DMS114 treated with DMSO at 0.1 percent for 48 hours (cell line): Measurements from ENCODE around the gene DCTN1.

Experiments used
- DNase-seq: peaks from one replicate; lab custom pipeline; 2025; ENCODE audit not compliant: unreplicated experiment; lab: John Stamatoyannopoulos, UW

DCTN1 gene

GRCh38 chr2:74327627-74328026, 52.5 kb downstream of the DCTN1 start:
- no peak for DNase-seq

DNA sequence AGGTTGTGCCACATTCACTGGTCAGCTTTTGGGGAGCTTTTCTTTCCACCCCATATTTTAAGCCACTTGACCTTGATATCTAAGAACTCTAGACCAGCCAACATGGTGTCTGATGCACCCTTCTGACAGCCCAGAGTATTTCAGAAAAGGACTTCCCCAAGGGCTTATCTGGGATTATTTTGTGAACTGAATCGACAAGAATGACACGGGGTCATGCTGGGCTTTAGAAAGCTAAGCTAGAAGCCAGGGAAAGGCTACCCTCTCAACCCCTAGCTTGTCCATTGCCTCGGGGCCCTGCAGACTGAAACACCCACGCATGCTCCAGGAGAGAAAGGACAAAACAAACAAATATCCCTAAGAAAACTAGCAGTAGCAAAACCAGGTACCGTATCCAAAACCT, 52.9 kb downstream of the DCTN1 start:
- no peak for DNase-seq

GRCh38 chr2:74325815-74326214, 54.3 kb downstream of the DCTN1 start:
- DNase-seq, result no peak

GRCh38 chr2:74321737-74322136, 58.4 kb downstream of the DCTN1 start:
- no peak for DNase-seq

DNA sequence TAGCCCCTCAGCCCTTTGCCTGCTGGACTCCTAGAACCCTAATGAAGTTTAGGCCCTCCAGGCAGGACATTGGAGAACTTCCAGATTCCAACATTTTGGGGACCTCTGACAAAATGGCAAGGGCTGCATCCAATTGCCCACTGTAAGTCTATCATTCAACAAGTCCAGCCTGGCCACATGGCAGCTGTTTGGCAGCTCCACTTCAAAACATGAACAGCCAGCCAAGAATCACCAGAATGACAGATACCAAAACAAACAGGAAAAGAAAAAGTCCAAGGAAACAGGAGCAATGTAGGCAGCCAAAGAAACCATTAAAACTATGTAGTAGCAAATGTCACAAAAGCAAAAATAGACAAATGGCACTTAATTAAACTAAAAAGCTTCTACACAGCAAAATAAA, 62.4 kb downstream of the DCTN1 start:
- DNase-seq, result no peak

DNA sequence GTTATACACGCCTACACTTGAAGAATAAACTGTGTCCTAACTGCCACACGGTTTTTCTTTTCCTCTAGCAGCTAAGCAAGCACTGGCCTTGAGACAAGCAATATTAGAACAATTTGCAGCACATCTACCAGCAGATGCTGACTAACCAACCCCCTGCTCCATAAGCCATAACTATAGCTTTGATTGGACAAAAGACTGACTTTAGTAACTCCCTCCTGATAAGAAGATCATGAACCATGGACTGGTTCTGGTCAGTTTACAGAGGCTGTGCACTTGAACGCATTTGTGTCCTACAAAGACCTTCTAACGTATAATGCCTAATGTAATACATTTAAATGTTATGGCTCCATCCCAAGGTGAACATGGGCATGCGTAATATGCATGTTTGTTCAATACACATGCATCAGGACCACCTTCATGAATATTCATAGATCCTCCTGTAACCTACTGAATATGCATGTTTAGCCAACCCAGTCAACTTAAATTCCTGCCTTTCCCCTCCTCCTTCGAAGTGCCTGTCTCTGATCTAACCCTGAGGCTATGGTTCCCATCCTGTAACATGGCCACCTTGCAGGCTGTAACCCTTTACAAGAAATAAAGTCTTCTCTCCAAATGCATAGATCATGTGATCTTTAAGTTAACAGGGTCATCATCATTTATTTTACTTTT, 63.4 kb downstream of the DCTN1 start:
- no peak for DNase-seq

GRCh38 chr2:74314107-74314506, 66.0 kb downstream of the DCTN1 start:
- DNase-seq, result no peak

DNA sequence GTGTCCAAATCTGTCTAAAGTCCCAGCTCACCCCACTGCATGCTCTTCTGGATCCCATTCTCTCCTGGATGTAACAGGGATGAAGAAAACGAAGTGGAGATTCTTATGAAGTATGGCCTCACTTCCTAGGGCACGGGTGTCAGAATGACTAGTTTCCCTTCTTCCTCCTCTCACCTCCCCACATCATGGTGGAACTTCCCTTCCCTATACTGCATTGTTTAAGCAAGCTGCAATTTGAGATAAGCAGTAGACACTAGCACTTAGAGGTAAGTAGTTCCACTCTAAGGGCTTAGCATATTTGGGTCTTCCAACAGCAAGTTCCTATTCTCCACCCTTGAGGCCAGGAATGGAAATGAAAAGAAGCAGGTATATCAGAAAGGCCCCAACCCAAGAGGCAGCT, 66.6 kb downstream of the DCTN1 start:
- DNase-seq, result no peak

DNA sequence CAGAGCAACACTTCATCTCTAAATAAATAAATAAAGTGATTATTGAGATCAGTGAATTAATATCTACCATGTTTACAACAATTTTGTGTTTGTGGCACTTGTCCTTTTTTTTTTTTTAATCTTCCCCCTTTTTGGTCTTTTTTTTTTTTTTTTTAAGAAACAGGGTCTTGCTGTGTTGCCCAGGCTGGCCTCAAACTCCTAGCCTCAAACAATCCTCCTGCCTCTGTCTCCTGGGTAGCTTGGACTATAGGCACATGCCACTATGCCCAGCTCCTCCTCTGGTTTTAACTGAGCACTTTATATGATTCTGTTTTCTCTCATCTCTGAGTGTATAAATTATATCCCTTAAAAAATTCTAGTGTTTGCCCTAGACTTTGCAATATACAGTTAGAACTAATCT, 67.2 kb downstream of the DCTN1 start:
- no peak for DNase-seq
